ENCODE measurements around the gene NUPR1. TPM values are rescaled to one million over a fixed set of nuclear protein-coding genes. Genes with fewer than 3 reads are reported as not detected.

NUPR1 gene
- polyA plus RNA-seq, 1 donor from 2014 or later: not detected

DNA sequence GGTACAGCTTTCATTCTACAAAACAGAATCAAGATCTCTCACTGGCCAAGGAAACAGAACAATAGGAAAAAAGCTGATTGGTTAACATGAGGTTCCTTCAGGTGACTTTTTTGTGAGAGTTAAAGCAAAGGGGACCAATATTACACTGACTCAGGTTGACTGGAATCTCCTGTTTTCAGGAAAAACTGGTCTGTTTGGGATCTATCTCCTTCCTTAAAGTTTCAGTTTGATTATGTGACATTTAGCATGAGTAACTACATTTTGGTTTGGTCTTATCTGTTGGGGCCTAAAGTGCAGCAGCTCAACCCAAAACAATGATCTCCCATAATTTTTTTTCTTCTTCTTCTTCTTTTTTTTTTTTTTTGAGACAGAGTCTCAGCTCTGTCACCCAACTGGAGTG, 9.7 kb downstream of the NUPR1 start:
- Histone ChIP-seq H3K9me3 (ENCODE audit: low read length) (no peaks in the 10 kb centered on the region), H3K79me2 (replicated peaks; ENCODE audit: insufficient read depth, low read length) (no peaks in the 10 kb centered on the region), H3K9me2 (ENCODE audit: insufficient read depth, low read length) (no peaks in the 10 kb centered on the region), H3F3A (ENCODE audit: insufficient read depth, low read length, poor library complexity, severe bottlenecking) (no peaks in the 10 kb centered on the region), H2AFZ (ENCODE audit: low read depth, low read length) (no peak overlapping the region), H3K4me2 (ENCODE audit: low read length) (no peak overlapping the region), H3K9ac (ENCODE audit: low read length) (no peak overlapping the region), H4K20me1 (ENCODE audit: insufficient read depth) (no peaks in the 10 kb centered on the region), H3K27ac (ENCODE audit: low read length) (no peak overlapping the region), H3K4me3 (ENCODE audit: low read length) (no peak overlapping the region), H3K27me3 (ENCODE audit: insufficient read depth, low read depth, low read length) (no peaks in the 10 kb centered on the region), H3K36me3 (ENCODE audit: insufficient read depth, low read length) (no peaks in the 10 kb centered on the region)
- no peak for TF ChIP-seq TAF1 (IDR thresholded peaks at IDR 0.05; ENCODE audit: low read depth)
- TF ChIP-seq EP300 (conservative IDR thresholded peaks at IDR 0.05; ENCODE audit: poor library complexity, severe bottlenecking): no peak
- no peak for TF ChIP-seq EZH2 (IDR thresholded peaks at IDR 0.05; ENCODE audit: borderline replicate concordance, insufficient read depth, low read length, poor library complexity, severe bottlenecking)
- TF ChIP-seq, protein P1, sequence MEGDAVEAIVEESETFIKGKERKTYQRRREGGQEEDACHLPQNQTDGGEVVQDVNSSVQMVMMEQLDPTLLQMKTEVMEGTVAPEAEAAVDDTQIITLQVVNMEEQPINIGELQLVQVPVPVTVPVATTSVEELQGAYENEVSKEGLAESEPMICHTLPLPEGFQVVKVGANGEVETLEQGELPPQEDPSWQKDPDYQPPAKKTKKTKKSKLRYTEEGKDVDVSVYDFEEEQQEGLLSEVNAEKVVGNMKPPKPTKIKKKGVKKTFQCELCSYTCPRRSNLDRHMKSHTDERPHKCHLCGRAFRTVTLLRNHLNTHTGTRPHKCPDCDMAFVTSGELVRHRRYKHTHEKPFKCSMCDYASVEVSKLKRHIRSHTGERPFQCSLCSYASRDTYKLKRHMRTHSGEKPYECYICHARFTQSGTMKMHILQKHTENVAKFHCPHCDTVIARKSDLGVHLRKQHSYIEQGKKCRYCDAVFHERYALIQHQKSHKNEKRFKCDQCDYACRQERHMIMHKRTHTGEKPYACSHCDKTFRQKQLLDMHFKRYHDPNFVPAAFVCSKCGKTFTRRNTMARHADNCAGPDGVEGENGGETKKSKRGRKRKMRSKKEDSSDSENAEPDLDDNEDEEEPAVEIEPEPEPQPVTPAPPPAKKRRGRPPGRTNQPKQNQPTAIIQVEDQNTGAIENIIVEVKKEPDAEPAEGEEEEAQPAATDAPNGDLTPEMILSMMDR (IDR thresholded peaks at IDR 0.05; ENCODE audit: poor library complexity, severe bottlenecking): no peak
- TF ChIP-seq MXI1 (conservative IDR thresholded peaks at IDR 0.05; ENCODE audit: poor library complexity, severe bottlenecking): no peak
- TF ChIP-seq, protein P2, sequence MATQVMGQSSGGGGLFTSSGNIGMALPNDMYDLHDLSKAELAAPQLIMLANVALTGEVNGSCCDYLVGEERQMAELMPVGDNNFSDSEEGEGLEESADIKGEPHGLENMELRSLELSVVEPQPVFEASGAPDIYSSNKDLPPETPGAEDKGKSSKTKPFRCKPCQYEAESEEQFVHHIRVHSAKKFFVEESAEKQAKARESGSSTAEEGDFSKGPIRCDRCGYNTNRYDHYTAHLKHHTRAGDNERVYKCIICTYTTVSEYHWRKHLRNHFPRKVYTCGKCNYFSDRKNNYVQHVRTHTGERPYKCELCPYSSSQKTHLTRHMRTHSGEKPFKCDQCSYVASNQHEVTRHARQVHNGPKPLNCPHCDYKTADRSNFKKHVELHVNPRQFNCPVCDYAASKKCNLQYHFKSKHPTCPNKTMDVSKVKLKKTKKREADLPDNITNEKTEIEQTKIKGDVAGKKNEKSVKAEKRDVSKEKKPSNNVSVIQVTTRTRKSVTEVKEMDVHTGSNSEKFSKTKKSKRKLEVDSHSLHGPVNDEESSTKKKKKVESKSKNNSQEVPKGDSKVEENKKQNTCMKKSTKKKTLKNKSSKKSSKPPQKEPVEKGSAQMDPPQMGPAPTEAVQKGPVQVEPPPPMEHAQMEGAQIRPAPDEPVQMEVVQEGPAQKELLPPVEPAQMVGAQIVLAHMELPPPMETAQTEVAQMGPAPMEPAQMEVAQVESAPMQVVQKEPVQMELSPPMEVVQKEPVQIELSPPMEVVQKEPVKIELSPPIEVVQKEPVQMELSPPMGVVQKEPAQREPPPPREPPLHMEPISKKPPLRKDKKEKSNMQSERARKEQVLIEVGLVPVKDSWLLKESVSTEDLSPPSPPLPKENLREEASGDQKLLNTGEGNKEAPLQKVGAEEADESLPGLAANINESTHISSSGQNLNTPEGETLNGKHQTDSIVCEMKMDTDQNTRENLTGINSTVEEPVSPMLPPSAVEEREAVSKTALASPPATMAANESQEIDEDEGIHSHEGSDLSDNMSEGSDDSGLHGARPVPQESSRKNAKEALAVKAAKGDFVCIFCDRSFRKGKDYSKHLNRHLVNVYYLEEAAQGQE (IDR thresholded peaks at IDR 0.05; ENCODE audit: borderline replicate concordance): no peak
- no peak for TF ChIP-seq SMC3 (conservative IDR thresholded peaks at IDR 0.05; ENCODE audit: poor library complexity)
- TF ChIP-seq POLR2AphosphoS5 (IDR thresholded peaks at IDR 0.05): no peak
- TF ChIP-seq RAD21 (conservative IDR thresholded peaks at IDR 0.05): no peak

DNA sequence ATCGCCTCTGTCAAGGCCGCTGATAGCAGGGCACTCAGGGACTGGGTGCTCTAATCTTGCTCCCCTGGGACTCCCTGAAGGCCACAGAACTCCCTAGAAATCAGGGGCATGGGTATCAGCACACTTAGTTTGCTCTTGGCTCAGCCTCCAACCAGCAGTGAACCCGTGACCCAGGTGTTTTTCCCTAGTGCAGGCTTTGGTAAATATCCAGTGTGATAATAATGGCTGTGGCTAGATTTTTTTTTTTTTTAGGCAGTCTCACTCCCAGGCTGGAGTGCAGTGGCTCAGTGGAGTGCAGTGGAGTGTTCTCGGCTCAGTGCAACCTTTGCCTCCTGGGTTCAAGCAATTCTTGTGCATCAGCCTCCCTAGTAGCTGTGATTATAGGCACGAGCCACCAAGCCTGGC, 10.3 kb downstream of the NUPR1 start:
- H3K9me2 ChIP-seq (ENCODE audit: insufficient read depth, low read length): no peaks in the 10 kb centered on the region
- H3K4me3 ChIP-seq (ENCODE audit: low read length): no peak overlapping the region
- no peaks in the 10 kb centered on the region for H3F3A ChIP-seq (ENCODE audit: insufficient read depth, low read length, poor library complexity, severe bottlenecking)
- no peak overlapping the region for H3K4me2 ChIP-seq (ENCODE audit: low read length)
- no peaks in the 10 kb centered on the region for H4K20me1 ChIP-seq (ENCODE audit: insufficient read depth)
- H3K27ac ChIP-seq (ENCODE audit: low read length): no peak overlapping the region
- no peak overlapping the region for H3K9ac ChIP-seq (ENCODE audit: low read length)
- no peak overlapping the region for H2AFZ ChIP-seq (ENCODE audit: low read depth, low read length)
- H3K27me3 ChIP-seq (ENCODE audit: insufficient read depth, low read depth, low read length): no peaks in the 10 kb centered on the region
- H3K36me3 ChIP-seq (ENCODE audit: insufficient read depth, low read length): no peaks in the 10 kb centered on the region
- no peak for TF ChIP-seq RAD21 (conservative IDR thresholded peaks at IDR 0.05)
- no peak for TF ChIP-seq POLR2AphosphoS5 (IDR thresholded peaks at IDR 0.05)
- no peak for TF ChIP-seq MXI1 (conservative IDR thresholded peaks at IDR 0.05; ENCODE audit: poor library complexity, severe bottlenecking)
- TF ChIP-seq, protein P2 (IDR thresholded peaks at IDR 0.05; ENCODE audit: borderline replicate concordance): no peak
- TF ChIP-seq, protein P1 (IDR thresholded peaks at IDR 0.05; ENCODE audit: poor library complexity, severe bottlenecking): no peak
- no peak for TF ChIP-seq EP300 (conservative IDR thresholded peaks at IDR 0.05; ENCODE audit: poor library complexity, severe bottlenecking)
- TF ChIP-seq TAF1 (IDR thresholded peaks at IDR 0.05; ENCODE audit: low read depth): no peak
- TF ChIP-seq SMC3 (conservative IDR thresholded peaks at IDR 0.05; ENCODE audit: poor library complexity): no peak
- TF ChIP-seq EZH2 (IDR thresholded peaks at IDR 0.05; ENCODE audit: borderline replicate concordance, insufficient read depth, low read length, poor library complexity, severe bottlenecking): no peak
- H3K9me3 ChIP-seq (ENCODE audit: low read length): no peaks in the 10 kb centered on the region
- no peaks in the 10 kb centered on the region for H3K79me2 ChIP-seq (replicated peaks; ENCODE audit: insufficient read depth, low read length)
